NCI-H524 (cell line): Measurements from ENCODE around the gene FNBP1.

Experiments used
- DNase-seq, 2 experiments: peaks; one replicate each; lab custom pipeline; 2025; lab: John Stamatoyannopoulos, UW

Gene FNBP1

DNA sequence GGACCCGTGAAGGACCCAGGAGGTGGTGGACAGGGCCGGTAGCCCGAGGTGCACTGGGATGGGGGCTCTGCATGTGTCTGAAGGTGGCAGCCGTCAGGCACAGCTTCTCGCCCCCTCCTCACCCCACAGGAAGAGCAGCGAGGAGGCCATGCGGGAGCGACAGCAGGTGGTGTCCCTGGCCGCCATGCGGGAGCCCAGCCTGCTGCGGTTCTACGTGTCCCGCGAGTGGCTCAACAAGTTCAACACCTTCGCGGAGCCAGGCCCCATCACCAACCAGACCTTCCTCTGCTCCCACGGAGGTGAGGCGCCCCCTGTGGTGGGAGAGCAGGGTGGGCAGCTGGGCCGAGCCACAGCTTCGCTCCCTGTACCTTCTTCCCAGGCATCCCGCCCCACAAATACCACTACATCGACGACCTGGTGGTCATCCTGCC is 167.8 kb downstream of the FNBP1 start:
- DNase-seq = peak in 1 of 2 experiments; percentile 49

DNA sequence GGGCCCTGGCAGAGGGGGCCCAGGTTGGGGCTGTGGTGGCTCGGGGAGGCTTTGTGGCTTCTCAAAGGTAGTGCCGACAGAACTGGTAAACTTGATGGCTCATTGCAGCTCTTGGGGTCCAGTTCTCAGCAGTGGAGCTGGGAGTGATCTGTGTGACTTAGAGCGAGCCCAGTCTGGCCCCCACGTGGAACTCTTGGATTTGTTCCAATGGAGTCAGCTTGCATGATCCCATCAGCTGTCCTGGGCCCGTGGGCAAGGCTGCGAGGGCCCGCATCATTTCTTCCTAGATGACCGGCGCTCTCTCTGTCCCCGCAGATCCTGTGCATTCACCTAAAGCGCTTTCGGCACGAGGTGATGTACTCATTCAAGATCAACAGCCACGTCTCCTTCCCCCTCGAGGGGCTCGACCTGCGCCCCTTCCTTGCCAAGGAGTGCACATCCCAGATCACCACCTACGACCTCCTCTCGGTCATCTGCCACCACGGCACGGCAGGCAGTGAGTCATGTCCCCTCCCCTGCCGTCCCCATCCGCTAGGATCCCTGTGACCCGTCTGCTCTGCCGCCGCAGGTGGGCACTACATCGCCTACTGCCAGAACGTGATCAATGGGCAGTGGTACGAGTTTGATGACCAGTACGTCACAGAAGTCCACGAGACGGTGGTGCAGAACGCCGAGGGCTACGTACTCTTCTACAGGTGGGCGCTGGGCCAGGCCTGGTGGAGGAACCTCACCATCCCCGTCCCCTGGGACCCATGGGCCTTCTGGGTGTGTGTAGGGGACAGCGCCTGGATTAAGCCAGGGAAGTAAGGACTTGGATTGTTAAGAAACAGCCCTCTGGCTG is 168.5 kb downstream of the FNBP1 start:
- peak in 1 of 2 experiments; percentile 29 for DNase-seq

DNA sequence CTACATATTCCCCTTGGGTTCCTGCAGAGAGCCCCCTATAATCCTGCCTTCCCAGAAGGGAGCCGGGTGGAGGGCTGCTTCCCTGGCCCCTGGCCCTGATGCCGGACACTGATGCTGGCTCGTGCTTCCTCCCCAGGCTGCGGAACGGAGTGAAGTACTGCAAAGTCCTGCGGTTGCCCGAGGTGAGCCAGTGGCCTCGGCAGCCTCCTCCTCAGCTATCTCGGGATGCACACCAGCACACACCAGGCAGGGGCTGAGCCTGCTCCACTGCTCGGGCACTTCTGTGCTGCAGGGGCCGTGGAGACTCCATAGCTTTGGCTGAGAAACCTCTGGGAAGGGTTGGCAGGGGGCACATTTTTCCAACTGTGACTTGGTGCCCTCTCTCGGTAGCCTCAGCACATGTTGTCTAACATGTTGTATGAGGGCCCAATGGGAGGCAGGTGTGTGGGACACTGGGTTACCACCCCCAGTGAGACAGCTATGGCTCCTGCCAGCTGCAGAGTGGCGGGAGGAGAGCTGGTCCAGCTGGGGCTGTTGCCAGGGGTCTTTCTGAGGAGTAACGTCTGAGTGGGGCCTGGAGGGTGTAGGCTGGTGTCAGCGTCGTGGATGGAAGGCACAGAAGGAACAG is 169.3 kb downstream of the FNBP1 start:
- peak in 1 of 2 experiments; percentile 16 for DNase-seq

DNA sequence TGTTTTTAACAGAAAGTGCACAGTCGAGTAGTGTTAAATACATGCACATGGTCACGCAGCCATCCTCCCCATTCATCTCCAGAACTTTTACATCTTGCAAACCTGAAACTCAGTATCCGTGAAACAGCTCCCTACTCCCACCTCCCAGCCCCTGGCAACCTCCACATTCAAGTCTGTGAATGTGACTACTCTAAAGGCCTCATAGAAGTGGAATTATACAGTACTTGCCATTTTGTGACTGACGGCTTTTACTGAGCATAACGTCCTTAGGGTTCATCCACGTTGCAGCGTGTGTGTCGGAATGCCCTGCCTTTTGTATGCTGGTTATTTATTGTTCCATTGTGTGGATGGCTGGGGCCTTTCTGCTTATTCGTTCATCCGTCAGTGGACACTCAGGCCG is 171.9 kb downstream of the FNBP1 start:
- DNase-seq = no peak

DNA sequence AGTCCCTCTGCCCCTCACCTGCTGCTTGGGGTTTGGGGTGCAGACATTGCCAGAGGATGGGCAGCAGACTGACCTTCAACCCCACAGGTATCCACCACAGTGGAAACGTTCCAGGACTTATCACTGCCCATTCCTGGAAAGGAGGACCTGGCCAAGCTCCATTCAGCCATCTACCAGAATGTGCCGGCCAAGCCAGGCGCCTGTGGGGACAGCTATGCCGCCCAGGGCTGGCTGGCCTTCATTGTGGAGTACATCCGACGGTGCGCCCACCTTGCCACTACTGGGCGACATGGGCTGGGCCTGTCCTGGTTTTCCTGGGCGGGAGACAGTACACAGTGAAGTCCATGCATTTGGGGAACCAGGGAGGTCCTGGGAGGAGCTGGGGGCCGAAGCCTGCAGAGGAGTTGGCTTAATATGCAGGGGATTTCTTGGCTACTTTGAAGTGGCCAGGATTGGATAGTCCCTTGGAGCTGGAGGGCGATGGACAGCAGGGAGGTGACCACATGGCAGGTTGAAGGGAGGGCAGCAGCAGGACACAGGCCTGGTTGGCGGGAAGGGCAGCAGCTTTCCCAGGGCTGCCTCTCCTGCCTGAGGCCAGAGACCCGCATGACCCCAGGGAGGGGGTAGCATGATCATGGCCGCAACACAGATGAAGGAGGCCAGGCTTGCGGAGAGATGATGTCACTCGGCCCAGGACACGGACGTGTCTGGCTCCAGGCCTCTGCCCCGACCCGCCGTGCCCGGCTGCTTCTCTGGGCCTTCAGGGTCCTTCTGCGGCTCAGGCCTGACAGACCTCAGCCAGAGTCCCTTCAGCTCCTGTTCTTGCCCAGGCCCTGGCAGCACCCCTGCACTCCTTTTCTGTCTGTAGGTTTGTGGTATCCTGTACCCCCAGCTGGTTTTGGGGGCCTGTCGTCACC is 173.1 kb downstream of the FNBP1 start:
- no peak for DNase-seq

DNA sequence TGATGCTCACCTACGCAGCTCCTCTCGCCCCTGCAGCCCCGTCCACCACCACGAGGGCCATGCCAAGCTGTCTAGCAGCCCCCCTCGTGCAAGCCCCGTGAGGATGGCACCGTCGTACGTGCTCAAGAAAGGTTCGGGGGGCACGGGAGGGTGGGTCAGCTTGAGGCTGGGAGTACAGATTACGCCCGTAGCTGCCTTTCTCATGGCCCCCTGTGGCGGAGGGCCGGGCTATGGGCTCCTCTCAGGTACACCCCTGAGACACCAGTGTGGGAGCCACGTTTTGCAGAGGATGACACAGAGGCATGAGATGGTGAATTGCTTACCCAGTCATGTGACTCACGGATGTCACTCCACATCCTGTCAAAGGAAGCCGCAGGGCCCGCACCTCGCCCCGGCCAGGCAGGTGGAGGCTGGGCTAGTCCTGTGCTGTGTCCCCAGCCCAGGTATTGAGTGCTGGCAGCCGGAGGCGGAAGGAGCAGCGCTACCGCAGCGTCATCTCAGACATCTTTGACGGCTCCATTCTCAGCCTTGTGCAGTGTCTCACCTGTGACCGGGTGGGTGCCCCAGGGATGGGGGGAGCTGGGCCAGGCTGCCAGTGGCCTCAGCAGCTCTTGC is 174.0 kb downstream of the FNBP1 start:
- no peak for DNase-seq

DNA sequence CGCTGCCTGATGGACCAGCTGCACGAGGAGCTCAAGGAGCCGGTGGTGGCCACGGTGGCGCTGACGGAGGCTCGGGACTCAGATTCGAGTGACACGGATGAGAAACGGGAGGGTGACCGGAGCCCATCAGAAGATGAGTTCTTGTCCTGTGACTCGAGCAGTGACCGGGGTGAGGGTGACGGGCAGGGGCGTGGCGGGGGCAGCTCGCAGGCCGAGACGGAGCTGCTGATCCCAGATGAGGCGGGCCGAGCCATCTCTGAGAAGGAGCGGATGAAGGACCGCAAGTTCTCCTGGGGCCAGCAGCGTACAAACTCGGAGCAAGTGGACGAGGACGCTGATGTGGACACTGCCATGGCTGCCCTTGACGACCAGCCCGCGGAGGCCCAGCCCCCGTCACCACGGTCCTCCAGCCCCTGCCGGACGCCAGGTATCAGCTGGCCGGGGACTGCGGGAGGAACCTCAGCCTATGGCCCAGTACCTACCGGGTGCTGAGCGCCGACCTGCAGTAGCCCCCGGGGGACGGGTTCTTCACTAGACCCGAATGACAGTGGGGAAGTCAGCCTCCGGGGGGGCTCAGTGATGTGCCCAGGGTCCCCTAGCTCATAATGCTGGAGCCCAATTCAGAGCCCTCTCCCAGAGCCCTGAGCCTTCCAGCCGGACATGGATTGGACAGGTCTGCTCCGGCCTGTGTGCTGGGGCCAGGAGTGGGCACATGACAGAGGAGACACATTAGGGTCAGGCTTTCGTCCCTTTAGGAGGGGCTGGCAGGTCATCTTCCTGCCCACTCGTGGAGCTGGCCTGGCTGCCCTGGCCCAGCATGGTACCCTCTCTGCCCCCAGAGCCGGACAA is 174.7 kb downstream of the FNBP1 start:
- DNase-seq = no peak

DNA sequence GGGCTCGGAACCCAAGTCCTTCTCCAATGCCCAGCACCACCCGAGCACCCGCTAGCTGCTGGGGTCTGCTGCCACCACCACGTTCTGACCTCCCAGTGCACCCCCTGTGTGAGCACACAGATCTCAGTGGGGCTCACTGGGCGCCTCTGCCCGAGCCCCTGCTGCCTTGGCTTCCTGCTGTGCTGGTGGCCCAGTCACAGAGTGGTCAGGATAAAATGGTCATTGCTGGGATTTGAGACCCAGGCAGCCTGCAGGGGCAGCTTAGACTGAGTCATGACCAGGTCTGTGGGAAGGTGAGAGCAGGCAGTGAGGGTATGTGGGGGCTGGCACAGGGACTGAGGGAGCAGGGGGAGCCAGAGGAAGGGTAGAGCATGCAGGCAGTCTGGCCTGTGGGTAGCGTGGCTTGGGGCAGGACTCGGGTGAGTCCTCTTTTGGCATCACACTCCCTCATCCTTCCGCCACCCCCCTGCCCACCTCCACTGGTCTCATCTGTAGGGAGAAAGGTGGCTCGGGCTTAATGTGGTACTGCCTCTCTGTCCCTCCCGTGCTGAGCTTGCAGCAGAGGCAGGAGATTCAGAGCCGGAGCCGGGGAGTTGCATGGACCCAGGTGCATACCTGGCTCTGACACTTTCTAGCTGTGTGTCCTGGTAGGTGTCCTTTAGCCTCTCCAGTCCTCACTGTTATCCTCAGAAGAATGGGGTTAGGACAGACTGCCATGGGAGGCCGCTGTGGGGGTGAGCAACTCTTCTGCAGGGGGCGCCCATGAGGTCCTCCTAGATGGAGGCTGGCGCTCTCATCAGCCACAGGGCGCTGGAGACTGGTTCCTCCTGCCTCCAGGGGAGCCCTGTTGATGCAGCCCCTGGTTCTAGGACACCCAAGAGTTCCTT is 175.6 kb downstream of the FNBP1 start:
- no peak for DNase-seq

DNA sequence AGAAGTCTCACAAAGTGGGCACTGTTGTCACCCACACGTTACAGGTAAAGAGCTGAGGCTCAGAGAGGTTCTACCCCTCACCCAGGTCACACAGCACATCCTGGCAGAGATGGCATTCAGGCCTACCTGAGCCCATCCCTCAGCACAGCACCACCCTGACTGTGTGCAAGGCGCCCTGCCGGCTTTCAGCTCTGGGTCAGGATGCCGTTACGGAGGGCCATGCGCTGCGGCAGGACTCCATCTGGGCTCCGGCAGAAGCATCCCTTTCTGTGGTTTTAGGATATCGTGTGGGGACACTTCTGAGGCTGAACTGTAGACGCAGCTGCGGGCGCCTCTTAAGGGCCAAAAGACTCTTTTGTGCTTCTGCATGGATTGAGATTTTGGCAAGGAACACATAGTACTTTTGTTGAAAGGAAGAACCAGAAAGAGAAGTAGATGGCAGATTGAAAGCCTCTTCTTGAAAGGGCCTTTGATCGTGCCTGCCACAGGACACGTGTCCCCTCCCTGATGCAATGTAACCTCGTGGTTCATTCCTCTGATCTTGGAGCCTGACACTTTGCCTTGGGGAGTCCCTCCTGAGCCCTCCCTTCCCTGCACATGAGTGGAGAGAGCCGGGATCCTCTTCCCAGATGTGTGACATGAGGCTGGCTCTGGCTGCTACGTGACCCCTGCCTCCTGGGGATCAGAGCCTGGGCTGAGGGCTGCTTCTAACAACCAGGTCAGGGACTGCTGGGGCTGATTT is 176.4 kb downstream of the FNBP1 start:
- DNase-seq = no peak

DNA sequence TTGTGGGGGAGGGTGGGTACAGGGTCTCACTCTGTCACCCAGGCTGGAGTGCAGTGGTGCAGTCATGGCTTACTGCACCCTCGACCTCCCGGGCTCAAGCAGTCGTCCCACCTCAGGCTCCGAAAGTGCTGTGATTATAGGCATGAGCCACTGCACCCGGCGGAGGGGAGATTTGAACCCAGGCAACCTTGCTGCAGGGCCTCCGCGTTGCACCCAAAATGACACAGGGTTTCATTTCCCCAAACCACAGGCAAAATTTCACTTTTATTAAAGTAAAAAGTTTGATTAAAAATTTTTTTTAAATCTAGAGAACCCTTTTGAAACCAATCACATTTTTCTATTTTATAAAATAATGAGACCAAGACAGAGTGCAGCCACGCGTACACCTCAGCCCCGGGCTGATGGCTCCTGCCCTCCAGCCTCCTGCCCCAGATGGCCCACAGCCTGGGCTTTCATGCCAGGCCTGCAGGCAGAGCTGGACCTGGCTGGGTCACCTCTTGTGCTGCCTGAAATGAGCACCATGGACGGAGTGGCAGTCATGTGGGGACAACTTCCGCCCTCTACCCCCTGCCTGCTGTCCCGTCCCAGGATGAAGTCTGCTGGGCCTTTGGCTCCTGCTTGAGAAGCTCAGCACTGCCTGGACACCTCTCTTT is 177.2 kb downstream of the FNBP1 start:
- DNase-seq = no peak

DNA sequence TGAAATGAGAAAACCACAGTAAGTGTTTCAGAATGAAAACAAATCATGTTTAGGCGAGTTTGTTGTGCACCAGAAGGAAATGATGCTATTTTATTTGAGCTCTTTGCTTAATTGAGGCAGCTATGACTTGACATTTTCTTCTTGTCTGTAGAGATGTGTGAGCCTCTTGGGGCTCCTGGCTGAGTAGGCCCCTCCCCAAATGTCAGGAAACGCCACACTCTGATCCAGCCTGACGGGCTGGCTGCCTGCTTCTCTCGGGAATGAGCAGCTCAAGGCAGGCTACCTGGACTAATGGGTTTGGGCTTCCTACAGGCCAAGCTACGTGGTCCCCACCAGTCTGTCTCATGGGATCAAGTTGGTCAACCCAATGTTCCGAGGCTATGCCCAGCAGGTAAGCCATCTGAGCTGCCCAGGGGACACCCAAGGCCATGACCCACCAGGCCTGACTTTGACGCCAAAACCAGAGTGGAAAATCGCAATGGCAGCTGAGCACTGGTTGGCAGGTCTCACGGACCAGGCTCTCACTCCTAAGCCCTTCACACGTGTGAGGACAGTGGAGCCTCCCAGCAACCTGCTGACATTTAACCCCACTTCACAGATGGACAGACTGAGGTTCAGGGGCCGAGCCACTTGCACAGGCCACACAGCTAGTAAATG is 177.9 kb downstream of the FNBP1 start:
- DNase-seq = no peak

DNA sequence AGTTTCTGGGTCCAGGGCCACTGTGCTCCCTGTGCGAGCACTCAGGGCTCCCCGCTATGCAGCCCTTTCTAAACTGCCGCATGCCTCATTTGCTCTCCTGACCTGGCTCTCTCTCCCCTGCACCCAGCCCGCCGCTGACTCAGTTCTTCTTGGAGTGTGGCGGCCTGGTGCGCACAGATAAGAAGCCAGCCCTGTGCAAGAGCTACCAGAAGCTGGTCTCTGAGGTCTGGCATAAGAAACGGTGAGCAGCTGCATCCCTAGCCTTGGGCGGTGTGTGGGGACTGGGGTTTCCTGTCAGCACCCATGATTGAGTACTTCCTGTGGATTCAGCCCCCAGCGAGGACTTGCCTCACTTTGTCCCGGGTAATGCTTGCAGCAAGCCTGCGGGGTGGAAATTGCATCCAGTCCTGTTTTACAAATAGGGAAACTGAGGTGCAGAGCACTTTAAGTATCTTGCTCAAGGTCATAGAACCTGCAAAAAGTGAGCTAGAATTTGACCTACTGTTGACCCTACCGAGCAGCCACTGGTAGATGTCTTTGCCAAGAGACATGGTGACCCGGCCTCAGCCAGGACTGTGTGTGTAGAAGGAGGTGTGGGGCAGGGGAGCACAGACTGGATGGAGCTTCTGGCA is 179.8 kb downstream of the FNBP1 start:
- no peak for DNase-seq

DNA sequence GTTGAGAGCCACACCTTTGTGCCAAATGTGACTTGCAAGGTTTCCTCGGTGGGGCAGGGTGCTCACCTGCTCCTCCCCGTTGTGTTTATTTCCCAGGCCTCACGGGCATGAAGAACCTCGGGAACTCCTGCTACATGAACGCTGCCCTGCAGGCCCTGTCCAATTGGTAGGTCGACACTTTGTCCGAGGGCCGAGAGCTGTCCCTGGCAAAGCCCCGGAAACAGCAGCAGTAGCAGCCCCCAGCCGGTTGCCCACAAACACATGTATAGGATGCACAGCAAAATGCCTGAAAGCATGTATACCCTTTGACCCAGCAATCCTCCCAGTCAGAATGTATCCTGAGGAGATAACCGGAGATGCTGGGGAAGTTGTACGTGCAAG is 181.6 kb downstream of the FNBP1 start:
- DNase-seq = no peak

DNA sequence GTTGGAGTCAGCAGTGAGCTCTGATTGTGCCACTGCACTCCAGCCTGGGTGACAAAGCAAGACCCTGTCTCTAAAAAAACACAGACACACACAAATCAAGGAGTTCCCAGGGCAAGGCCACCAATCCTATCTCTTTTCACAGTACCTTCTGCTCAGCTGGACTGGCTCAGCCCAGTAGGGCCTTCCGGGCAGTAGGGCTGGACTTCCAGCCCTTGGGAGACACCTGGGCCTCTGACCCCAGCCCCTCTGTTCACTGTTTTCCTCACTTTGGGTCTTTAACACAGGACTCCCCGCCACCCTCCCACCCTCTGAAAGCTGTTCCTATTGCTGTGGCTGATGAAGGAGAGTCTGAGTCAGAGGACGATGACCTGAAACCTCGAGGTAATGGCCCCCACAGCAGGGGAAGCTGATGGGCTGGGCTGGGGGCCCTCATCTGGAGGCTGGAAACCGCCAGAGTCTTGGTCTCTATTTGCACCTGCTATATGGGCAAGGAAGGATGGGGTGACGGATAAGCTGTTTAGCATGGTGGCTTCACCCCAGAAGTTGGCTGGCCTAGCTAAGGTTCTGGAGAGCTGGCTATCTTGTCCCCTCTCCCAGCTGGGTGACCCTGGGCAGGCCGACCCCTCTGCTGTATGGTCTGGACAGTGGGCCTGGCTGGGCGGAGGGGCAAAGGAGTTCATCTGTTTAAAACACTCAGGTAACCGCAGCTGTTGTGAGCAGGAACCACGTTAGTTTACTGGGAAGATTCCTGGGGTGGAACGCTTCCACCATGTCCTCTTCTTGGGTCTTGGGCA is 182.1 kb downstream of the FNBP1 start:
- DNase-seq = no peak

DNA sequence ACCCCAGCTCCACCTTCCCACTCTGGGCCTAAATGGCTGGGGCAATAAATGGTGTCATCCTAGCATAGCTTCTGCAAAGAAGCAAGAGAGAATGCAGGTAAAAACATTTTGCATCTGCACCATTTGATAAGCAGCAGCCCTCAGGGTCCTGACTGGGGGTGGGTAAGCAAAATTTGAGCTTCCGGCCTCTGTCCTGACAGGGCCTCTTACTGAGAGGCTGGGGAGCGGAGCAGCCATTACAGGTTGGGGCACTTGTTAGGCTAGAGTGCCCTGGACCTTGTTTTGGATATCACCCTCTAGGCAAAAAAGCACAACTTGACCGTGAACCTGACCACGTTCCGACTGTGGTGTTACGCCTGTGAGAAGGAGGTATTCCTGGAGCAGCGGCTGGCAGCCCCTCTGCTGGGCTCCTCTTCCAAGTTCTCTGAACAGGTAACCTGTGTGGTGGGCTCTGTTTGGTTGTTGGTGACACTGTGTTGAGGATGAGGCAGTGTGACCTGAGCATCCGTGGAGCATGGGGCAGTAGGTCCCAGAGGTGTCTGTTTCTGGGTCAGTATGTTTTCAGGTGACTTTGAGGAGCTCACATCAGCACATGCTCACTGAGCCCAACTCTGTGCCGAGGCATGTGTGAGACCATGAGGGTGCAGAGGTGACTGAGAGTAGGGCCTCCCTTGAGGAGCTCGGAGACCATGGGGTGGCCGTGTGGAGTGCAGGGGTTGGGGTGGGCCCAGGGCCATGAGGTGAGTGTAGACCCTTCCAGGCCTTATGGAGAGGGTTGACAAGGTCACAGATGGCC is 184.6 kb downstream of the FNBP1 start:
- DNase-seq = no peak

DNA sequence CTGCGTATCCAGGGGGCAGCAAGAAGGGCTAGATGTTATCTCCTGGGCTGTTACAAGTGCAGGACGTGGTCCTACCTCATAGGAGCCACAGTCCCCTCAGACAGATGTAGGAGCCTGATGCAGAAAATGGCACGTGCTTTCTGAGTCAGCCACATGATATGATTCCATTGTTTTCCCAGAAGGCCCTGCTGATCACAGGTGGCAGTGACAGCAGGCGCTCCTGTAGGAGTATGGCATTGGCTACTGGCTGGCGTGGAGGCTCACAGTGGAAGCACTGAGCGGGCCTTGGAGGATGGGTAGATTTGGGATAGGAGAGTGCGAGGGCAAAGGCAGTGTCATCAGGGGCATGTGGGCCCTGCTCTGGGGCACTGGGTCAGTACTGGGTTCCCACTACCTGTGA is 185.8 kb downstream of the FNBP1 start:
- no peak for DNase-seq
